Measurements from ENCODE around the gene NOL3. TPM values are rescaled to one million over a fixed set of nuclear protein-coding genes. Genes with fewer than 3 reads are reported as not detected.
A peak's percentile ranks its signal among the peaks of the same experiment; 100 is the strongest.

NOL3 gene
- polyA plus RNA-seq, 1 of the 3 experiments (the other 2 are of a cell fraction), result 34.1 TPM

DNA sequence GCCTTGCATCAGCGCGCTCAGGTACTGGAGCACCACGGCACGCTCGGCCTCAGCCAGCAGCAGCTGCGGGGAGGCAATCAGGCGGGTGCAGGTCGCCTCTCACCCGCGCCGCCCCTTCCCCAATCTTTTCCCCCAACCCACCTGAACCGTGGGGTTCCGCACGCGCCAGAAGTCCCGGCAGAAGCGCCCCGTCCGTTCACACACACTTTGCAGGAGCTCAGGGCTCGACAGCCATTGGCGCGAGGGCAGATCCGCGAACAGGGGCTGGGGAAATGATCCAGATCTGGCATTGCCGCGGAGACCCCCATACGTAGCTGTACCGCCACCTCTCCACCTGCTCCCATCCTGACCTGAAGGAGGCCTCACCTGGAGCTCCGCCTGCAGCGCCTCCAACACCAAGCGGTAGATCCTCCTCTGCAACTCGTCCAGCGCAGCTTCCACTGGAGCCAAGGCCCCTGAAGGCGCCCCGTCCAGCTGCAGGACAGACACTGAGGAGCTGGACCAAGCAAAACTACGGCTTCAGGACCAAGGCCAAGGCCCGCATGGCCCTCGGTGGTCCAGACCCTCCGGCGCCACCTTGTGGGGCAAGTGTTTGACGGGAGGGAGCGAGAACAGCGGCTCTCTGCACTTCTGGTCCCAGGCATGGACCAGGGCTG is 14.8 kb downstream of the NOL3 start (continued):
- TF ChIP-seq, protein P1, sequence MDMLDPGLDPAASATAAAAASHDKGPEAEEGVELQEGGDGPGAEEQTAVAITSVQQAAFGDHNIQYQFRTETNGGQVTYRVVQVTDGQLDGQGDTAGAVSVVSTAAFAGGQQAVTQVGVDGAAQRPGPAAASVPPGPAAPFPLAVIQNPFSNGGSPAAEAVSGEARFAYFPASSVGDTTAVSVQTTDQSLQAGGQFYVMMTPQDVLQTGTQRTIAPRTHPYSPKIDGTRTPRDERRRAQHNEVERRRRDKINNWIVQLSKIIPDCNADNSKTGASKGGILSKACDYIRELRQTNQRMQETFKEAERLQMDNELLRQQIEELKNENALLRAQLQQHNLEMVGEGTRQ (IDR thresholded peaks at IDR 0.05; ENCODE audit: borderline replicate concordance, low read depth, low read length), result no peak
- TF ChIP-seq POLR2AphosphoS5 (IDR thresholded peaks at IDR 0.05; ENCODE audit: low read depth, low read length) (no peak), EZH2phosphoT487 (IDR thresholded peaks at IDR 0.05; ENCODE audit: borderline replicate concordance, low read depth) (no peak), JUND (IDR thresholded peaks at IDR 0.05) (no peak), NFIC (IDR thresholded peaks at IDR 0.05; ENCODE audit: borderline replicate concordance) (no peak), SIN3A (IDR thresholded peaks at IDR 0.05; ENCODE audit: borderline replicate concordance, low read depth, low read length) (peak; percentile 98), YY1 (IDR thresholded peaks at IDR 0.05; ENCODE audit: low read depth) (no peak), EP300 (IDR thresholded peaks at IDR 0.05; ENCODE audit: borderline replicate concordance in 1 of 2, low read depth in 1 of 2, low read length in 1 of 2) (no peak), MEF2A (IDR thresholded peaks at IDR 0.05; ENCODE audit: borderline replicate concordance, low read depth) (no peak)
- TF ChIP-seq, protein P2, sequence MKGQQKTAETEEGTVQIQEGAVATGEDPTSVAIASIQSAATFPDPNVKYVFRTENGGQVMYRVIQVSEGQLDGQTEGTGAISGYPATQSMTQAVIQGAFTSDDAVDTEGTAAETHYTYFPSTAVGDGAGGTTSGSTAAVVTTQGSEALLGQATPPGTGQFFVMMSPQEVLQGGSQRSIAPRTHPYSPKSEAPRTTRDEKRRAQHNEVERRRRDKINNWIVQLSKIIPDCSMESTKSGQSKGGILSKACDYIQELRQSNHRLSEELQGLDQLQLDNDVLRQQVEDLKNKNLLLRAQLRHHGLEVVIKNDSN (IDR thresholded peaks at IDR 0.05; ENCODE audit: borderline replicate concordance, low read depth), result no peak

DNA sequence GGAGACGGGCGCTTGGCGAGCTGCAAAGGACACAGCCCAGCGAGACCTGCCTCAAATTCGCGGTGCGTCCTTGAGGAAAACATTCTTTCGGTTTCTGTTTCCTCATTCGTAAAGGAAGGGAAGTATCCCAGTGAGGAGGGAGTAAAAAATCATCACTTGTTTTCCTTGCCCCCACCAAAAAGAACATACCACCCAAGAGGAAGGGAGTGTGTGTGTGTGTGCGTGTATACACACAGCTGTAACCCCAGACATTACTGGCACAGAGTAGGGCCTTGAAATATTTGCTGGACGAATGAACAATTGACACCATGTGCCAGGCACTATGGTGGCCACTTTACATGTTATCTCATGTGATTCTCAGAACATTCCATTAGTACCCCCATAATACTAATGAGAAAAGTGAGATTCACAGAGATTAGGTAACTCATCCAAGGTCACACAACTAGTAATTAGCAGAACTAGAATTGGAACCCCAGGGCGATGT is 15.4 kb downstream of the NOL3 start:
- no peaks in the 10 kb centered on the region for H3K9me3 ChIP-seq
- no peak overlapping the region for H2AFZ ChIP-seq (ENCODE audit: low read depth)
- H3K4me2 ChIP-seq, result peak overlapping the region; percentile 92
- H3K4me3 ChIP-seq (ENCODE audit: low read depth in 2 of 2, low read length in 1 of 2), result peak overlapping the region in 1 of 2 experiments; percentile 48; a peak in 2 of 4 replicates
- H4K20me1 ChIP-seq (ENCODE audit: insufficient read depth), result no peaks in the 10 kb centered on the region; the same call in 1 of the 2 replicates
- H3K79me2 ChIP-seq (ENCODE audit: insufficient read depth), result peaks cover 18% of the 10 kb centered on the region
- H3F3A ChIP-seq (replicated peaks; ENCODE audit: insufficient read depth), result peaks cover 33% of the 10 kb centered on the region
- TF ChIP-seq, protein P3, sequence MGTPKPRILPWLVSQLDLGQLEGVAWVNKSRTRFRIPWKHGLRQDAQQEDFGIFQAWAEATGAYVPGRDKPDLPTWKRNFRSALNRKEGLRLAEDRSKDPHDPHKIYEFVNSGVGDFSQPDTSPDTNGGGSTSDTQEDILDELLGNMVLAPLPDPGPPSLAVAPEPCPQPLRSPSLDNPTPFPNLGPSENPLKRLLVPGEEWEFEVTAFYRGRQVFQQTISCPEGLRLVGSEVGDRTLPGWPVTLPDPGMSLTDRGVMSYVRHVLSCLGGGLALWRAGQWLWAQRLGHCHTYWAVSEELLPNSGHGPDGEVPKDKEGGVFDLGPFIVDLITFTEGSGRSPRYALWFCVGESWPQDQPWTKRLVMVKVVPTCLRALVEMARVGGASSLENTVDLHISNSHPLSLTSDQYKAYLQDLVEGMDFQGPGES (IDR thresholded peaks at IDR 0.05; ENCODE audit: low read depth, low read length), result no peak
- TF ChIP-seq, protein P4, sequence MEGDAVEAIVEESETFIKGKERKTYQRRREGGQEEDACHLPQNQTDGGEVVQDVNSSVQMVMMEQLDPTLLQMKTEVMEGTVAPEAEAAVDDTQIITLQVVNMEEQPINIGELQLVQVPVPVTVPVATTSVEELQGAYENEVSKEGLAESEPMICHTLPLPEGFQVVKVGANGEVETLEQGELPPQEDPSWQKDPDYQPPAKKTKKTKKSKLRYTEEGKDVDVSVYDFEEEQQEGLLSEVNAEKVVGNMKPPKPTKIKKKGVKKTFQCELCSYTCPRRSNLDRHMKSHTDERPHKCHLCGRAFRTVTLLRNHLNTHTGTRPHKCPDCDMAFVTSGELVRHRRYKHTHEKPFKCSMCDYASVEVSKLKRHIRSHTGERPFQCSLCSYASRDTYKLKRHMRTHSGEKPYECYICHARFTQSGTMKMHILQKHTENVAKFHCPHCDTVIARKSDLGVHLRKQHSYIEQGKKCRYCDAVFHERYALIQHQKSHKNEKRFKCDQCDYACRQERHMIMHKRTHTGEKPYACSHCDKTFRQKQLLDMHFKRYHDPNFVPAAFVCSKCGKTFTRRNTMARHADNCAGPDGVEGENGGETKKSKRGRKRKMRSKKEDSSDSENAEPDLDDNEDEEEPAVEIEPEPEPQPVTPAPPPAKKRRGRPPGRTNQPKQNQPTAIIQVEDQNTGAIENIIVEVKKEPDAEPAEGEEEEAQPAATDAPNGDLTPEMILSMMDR (IDR thresholded peaks at IDR 0.05), result 0 out of 2 replicates have a peak, but pooled peaks have one; percentile 2
- peak overlapping the region in 1 of 2 experiments; percentile 57; a peak in 2 of 4 replicates for H3K27ac ChIP-seq (ENCODE audit: low read depth in 2 of 2, low read length in 1 of 2)
- no peaks in the 10 kb centered on the region for H3K9me2 ChIP-seq
- CTCF ChIA-PET, result interaction anchor here (0.7 to 4.2 kb wide), 19 partner anchors 9 to 290 kb away, joined by 3 to 27 read pairs (median 5); partner anchors contain the start of genes CES3, NOL3 and ZDHHC1
- 58% methylated on average over 11 of the region's 12 CpGs for WGBS (ENCODE audit: low lambda C conversion rate)
- H3K4me1 ChIP-seq (ENCODE audit: control insufficient read depth in 1 of 2, insufficient read depth in 2 of 2, low read depth in 1 of 2, low read length in 1 of 2), result peaks cover 22 to 26% of the 10 kb centered on the region in 2 experiments
- no peak for DNase-seq
- POLR2A ChIA-PET, result interaction anchor here (0.8 to 2.0 kb wide), 4 partner anchors 10 to 41 kb away, joined by 4 to 12 read pairs (median 6); partner anchors contain the start of gene TMEM208
- no peaks in the 10 kb centered on the region for H3K27me3 ChIP-seq (ENCODE audit: insufficient read depth)
- H3K36me3 ChIP-seq (replicated peaks in 1 of 2; ENCODE audit: control insufficient read depth in 1 of 2, insufficient read depth in 2 of 2, low read length in 1 of 2), result no peaks in the 10 kb centered on the region
- H3K9ac ChIP-seq, result no peak overlapping the region
